ENCODE results near the gene SERPINB12.

The SERPINB12 gene

DNA sequence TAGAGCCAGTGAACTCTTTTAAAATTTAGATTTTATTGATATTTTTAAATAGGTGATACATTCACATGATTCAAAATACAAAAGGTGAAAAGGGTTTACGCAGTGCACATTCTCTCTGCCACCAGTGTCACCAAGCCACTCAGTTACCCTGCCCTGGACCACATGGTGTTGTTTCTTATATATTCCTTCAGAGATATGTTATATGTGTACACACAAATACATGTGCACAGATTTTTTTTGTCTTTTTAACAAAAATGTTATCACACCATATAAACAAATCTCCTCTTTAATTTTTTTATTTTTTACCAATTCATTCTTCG is 75.7 kb downstream of the SERPINB12 start:
- Histone ChIP-seq H3K36me3 (ENCODE audit: control insufficient read depth in 5 of 5, insufficient read depth in 5 of 5, low read length in 5 of 5) (no peaks in the 10 kb centered on the region), H3K27me3 (ENCODE audit: control insufficient read depth in 5 of 5, insufficient read depth in 4 of 5, low read length in 5 of 5) (no peaks in the 10 kb centered on the region), H3K9me3 (ENCODE audit: control insufficient read depth in 5 of 5, low read length in 5 of 5) (peaks cover 0 to 5% (median 0%) of the 10 kb centered on the region in 5 donors), H3K27ac (ENCODE audit: low read depth, low read length) (no peak overlapping the region), H3K9ac (ENCODE audit: low read length in 5 of 5) (no peak overlapping the region), H3K4me3 (ENCODE audit: low read depth in 1 of 5, low read length in 5 of 5) (no peak overlapping the region), H3K4me1 (ENCODE audit: control insufficient read depth in 5 of 5, insufficient read depth in 5 of 5, low read length in 5 of 5) (no peaks in the 10 kb centered on the region)

Data from subcutaneous abdominal adipose tissue (tissue), 5 donors.